Colonic mucosa (tissue), 4 donors: ENCODE data around the gene SPTSSB. TPM values are rescaled to one million over a fixed set of nuclear protein-coding genes. Genes with fewer than 3 reads are reported as not detected.

Experiments used
- DNase-seq: peaks from one replicate; pipeline ENCODE4 v3.0.0-alpha.2; 2020
- H3K27ac ChIP-seq: fragments of 200-600 bp; one replicate; pipeline ENCODE4 v1.8.0; 2021
- H3K27me3 ChIP-seq: fragments of 200-600 bp; one replicate; pipeline ENCODE4 v1.8.0; 2021
- H3K36me3 ChIP-seq: fragments of 200-600 bp; one replicate; pipeline ENCODE4 v1.8.0; 2021
- H3K4me1 ChIP-seq: fragments of 200-600 bp; one replicate; pipeline ENCODE4 v1.8.0; 2021; ENCODE audit warnings: mild to moderate bottlenecking
- H3K4me3 ChIP-seq: fragments of 200-600 bp; one replicate; pipeline ENCODE4 v1.8.0; 2021
- H3K9ac ChIP-seq, 2 donors: one replicate each; pipeline ENCODE4 v1.7.0; 2013; ENCODE audit warnings: control low read depth in 2 of 2, low read depth in 2 of 2, low read length in 2 of 2
- H3K9me3 ChIP-seq: fragments of 200-600 bp; one replicate; pipeline ENCODE4 v1.8.0; 2021
- intact Hi-C: fragments of 100-400 bp; cut with DNase I; formaldehyde crosslinking; loops from one replicate; pipeline ENCODE4 v1.14.1; 2022
- total RNA-seq, 2 donors: library from RNA; stranded (reverse); fragmentation: NEBNext Ultra II Directional in 1 of 2; extraction: Animal tissue kit (Norgen Biotek cat#: 25700) in 1 of 2; gene quantifications; one replicate each; pipeline ENCODE4 v1.2.1, GENCODE V29; 2021
- TF ChIP-seq, protein P1 (sequence below): fragments of 200-600 bp; IDR thresholded peaks from one replicate; pipeline ENCODE4 v1.8.0; 2022; ENCODE audit warnings: antibody characterized with exemption, mild to moderate bottlenecking
- donor health status: healthy.
- donor health status: DM: no; HTN: no; CAD: no.
- donor health status: DM: no; HTN: no; CAD: no.

The SPTSSB gene
- total RNA-seq, 2 donors from 2014 or later, result 1.6 to 3.5 TPM

- Histone ChIP-seq H3K9me3 (no peaks in the 10 kb centered on the region), H3K9ac (no peak overlapping the region), H3K36me3 (no peaks in the 10 kb centered on the region), H3K27ac (no peak overlapping the region), H3K4me1 (no peaks in the 10 kb centered on the region), H3K27me3 (no peaks in the 10 kb centered on the region), H3K4me3 (no peak overlapping the region)
- DNase-seq, result no peak
- TF ChIP-seq, protein P1, sequence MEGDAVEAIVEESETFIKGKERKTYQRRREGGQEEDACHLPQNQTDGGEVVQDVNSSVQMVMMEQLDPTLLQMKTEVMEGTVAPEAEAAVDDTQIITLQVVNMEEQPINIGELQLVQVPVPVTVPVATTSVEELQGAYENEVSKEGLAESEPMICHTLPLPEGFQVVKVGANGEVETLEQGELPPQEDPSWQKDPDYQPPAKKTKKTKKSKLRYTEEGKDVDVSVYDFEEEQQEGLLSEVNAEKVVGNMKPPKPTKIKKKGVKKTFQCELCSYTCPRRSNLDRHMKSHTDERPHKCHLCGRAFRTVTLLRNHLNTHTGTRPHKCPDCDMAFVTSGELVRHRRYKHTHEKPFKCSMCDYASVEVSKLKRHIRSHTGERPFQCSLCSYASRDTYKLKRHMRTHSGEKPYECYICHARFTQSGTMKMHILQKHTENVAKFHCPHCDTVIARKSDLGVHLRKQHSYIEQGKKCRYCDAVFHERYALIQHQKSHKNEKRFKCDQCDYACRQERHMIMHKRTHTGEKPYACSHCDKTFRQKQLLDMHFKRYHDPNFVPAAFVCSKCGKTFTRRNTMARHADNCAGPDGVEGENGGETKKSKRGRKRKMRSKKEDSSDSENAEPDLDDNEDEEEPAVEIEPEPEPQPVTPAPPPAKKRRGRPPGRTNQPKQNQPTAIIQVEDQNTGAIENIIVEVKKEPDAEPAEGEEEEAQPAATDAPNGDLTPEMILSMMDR, result no peak
- intact Hi-C loops, result no loop called here
Measured at GRCh38 chr3:161400650-161401049, 29.3 kb upstream of the SPTSSB start.

- Histone ChIP-seq H3K27me3 (no peaks in the 10 kb centered on the region), H3K4me3 (no peak overlapping the region), H3K9ac (no peak overlapping the region), H3K27ac (no peak overlapping the region), H3K4me1 (no peaks in the 10 kb centered on the region), H3K36me3 (no peaks in the 10 kb centered on the region), H3K9me3 (no peaks in the 10 kb centered on the region)
- no peak for DNase-seq
- intact Hi-C loops, result no loop called here
- TF ChIP-seq, protein P1, result no peak
Measured at GRCh38 chr3:161395115-161396012, 24.0 kb upstream of the SPTSSB start.

- intact Hi-C loops, result no loop called here
- Histone ChIP-seq H3K27me3 (no peaks in the 10 kb centered on the region), H3K9me3 (no peaks in the 10 kb centered on the region), H3K4me1 (no peaks in the 10 kb centered on the region), H3K4me3 (no peak overlapping the region), H3K36me3 (no peaks in the 10 kb centered on the region), H3K27ac (no peak overlapping the region), H3K9ac (no peak overlapping the region)
- DNase-seq, result no peak
- TF ChIP-seq, protein P1, result no peak
Measured at GRCh38 chr3:161393803-161394202, 22.5 kb upstream of the SPTSSB start.

GRCh38 chr3:161393310-161393709 lies 22.0 kb upstream of the SPTSSB start:
- H3K4me3 ChIP-seq, result no peak overlapping the region
- TF ChIP-seq, protein P1, result no peak
- H3K36me3 ChIP-seq, result no peaks in the 10 kb centered on the region
- intact Hi-C loops, result no loop called here
- no peak overlapping the region for H3K9ac ChIP-seq
- no peaks in the 10 kb centered on the region for H3K9me3 ChIP-seq
- H3K27me3 ChIP-seq, result no peaks in the 10 kb centered on the region
- no peaks in the 10 kb centered on the region for H3K4me1 ChIP-seq
- H3K27ac ChIP-seq, result no peak overlapping the region
- no peak for DNase-seq

- no peaks in the 10 kb centered on the region for H3K27me3 ChIP-seq
- no peaks in the 10 kb centered on the region for H3K9me3 ChIP-seq
- H3K36me3 ChIP-seq, result no peaks in the 10 kb centered on the region
- no peak overlapping the region for H3K9ac ChIP-seq
- no peak overlapping the region for H3K4me3 ChIP-seq
- intact Hi-C loops, result no loop called here
- H3K27ac ChIP-seq, result no peak overlapping the region
- TF ChIP-seq, protein P1, result no peak
- no peaks in the 10 kb centered on the region for H3K4me1 ChIP-seq
- DNase-seq, result no peak
Measured at GRCh38 chr3:161392853-161393252, 21.5 kb upstream of the SPTSSB start.
